GOT3 (cell line): ENCODE data around the gene ASIC3.
A peak's percentile ranks its signal among the peaks of the same experiment; 100 is the strongest.

Experiments
- DNase-seq: peaks from one replicate; lab custom pipeline; 2025; ENCODE audit warnings: mixed read lengths; lab: John Stamatoyannopoulos, UW

Gene ASIC3

DNA sequence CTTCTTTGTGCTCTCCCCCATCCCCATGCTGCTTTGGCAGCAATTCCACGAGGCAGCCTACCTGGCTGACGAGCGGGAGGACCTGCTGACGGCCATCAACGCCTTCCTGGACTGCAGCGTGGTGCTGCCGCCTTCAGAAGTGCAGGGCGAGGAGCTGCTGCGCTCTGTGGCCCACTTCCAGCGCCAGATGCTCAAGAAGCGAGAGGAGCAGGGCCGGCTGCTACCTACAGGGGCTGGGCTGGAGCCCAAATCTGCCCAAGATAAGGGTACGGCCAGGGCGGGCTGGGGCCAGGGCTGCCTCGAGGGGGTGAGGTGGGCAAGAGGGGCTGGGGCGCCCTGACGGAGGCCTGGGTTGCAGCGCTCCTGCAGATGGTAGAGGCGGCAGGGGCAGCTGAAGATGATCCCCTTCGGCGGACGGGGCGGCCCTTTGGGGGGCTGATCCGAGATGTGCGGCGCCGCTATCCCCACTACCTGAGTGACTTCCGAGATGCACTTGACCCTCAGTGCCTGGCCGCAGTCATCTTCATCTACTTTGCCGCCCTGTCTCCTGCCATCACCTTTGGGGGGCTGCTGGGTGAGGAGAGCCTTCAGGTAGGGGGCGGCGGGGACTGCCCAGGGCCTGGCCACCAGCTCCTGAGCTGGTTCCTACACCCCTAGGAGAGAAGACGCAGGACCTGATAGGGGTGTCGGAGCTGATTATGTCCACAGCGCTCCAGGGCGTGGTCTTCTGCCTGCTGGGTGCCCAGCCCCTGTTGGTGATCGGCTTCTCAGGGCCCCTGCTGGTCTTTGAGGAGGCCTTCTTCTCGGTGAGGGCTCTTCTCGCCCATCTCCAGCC is 22.9 kb downstream of the ASIC3 start:
- no peak for DNase-seq

DNA sequence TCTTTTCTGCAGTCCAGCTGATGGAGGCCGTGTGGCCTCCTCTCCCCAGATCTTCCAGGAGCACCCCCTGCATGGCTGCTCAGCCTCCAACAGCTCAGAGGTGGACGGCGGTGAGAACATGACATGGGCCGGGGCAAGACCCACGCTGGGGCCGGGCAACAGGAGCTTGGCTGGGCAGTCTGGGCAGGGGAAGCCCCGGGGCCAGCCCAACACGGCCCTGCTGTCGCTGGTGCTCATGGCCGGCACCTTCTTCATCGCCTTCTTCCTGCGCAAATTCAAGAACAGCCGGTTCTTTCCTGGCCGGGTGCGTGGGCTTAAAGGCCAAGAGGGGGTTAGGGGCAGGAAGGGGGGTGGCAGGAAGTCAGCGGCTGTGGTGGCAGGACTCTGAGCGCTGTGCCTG is 25.7 kb downstream of the ASIC3 start:
- no peak for DNase-seq

DNA sequence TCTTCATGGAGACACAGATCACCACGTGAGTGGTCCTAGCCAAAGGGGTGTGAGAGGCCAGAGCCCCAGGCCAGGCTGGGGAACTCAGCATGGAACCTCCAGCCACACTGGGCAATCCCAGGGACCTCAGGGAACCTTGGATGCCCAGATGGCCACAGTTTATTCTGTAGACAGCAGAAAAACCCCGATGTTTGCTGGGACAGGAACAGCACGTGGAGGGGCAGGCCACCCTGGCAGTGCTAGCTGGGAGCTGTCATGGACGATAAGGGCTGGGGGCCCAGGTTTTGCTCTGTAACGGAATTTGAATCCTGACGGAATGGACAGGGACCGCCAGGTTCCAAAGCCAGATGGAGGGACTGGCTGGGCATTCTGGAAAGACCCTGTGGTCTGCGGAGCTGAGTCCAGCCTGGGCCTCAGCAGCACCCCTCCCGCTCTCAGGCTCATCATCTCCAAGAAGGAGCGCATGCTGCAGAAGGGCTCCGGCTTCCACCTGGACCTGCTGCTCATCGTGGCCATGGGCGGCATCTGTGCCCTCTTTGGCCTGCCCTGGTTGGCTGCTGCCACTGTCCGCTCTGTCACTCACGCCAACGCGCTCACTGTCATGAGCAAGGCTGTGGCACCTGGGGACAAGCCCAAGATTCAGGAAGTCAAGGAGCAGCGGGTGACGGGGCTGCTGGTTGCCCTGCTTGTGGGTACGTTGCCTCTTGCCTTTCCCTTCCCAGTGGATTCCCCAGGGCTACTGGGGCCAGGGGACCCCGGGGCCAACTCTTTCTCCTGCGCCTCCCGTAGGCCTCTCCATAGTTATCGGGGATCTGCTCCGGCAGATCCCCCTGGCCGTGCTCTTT is 26.7 kb downstream of the ASIC3 start:
- no peak for DNase-seq

DNA sequence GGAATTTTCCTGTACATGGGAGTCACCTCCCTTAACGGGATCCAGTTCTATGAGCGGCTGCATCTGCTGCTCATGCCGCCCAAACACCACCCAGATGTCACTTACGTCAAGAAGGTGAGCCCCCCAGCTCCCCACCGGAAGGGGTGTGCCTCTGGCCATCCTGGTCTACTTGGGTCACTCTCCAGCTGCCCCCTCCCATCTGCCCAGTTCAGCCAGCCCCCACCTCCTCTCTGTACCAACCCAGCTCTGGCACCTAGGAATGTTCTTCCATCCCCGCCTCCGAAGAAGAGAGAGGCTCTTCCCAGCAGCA is 27.3 kb downstream of the ASIC3 start:
- DNase-seq: no peak

DNA sequence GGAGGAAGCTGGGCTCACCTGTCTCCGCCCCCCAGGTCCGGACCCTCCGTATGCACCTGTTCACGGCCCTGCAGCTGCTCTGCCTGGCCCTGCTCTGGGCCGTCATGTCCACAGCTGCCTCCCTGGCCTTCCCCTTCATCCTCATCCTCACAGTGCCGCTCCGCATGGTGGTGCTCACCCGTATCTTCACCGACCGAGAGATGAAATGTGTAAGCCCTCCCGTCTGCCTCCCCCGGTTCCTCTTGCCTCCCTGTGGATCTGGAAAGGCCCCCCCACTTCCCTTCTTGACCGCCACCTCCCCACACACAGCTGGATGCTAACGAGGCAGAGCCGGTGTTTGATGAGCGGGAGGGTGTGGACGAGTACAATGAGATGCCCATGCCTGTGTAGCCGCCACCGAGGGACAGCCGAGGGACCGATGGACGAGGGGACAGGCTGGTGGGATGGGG is 27.7 kb downstream of the ASIC3 start:
- no peak for DNase-seq

DNA sequence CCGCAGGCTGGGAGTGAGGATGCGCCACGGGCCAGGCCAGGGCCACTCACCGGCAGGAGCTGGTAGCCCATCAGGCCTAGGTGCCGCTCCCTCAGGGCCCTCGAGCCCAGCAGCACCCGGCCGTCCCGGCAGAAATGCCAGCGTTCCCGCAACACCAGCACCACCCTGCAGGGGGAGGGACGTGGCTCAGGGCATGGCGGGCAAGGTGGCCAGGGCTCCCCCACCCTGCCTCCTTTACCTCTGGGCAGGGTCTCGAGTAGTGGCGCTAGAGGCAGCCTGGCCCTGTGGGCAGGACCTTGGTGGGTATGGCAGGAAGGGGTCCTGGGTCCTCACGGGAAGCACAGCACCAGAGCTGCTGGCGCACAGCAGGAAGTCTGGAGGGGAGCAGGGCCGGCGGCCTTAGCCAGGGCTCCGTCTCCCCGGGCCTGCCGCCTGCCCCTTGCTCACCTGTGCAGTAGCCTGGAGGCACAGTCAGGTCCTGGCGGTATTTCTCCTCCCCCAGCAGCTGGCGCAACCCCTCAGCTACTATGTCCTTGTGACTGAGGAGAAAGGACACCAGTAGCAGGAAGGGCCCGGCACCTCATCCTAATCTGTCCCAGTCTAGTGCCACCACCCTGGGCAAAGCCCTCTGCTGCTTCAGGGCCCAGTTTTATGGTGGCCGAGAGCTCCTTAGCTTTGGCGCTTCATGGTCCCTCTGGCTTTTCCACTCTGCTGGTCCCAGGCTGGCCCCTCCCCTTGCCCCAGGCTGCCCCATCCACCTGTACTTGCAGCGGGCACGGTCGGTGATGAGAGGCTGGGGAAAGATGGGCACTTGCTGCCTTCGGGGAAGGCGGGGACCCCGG is 28.8 kb downstream of the ASIC3 start:
- DNase-seq: no peak

DNA sequence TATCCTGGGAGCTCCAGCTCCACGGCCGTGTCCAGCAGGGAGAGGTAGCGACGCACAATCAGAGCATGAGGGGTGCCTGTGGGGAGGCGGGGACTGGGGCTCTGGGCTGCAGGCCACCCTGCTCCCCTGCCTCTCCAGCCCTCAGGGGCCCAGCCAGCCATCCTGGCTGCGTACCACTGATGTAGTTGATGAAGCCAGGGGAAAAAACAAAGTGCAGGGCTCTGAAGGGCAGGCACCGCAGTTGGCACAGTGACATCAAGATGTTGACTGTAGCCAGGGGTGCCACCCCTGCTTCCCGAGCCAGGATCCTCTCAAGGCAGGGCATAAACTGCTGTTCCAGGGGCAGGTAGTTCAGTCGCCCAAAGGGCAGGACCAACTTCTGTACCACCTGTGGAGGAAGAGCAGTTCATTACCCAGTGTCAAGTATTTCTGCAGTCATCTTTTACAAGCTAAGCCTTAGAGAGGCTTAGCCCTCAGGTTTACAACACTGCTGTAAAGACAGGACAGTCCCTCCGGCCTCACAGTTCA is 29.4 kb downstream of the ASIC3 start:
- no peak for DNase-seq

DNA sequence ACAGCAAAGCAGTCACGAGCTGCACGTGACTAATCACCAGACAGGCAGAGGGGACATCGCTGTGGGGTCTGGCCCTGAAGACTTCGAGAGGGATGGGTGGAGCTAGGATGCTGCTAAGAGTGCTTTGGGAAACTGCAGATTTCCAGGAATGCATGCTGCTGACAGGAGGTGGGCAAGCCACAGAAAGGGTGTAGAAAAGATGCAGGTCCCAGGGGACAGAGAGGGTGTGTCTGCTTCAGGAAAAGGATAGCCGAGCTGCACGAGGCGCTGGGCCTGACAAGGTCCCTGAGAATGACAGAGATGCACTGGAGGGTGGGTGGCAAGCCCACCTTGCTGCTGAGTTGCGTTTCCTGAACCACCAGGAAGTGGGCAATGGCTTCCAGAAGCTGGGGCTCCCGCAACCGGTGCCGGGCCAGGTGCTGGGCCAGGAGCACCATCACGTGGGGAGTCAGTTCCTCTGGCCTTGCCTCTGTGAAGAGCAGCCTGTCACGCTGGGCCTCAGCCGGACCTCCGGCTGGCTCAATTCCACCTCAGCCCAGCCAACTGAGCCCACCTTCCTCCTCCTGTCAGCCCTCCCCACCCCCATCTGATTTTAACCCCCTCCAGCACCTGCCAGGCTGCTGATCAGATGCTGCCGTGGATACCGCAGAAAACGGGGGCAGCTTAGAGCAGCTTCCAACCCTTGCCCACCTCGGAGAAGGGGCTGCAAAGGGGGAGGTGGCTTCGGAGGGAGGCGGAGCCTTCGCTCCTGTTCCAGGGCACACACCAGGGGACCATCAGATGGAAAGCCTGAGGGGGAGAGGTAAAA is 30.1 kb downstream of the ASIC3 start:
- DNase-seq: no peak

DNA sequence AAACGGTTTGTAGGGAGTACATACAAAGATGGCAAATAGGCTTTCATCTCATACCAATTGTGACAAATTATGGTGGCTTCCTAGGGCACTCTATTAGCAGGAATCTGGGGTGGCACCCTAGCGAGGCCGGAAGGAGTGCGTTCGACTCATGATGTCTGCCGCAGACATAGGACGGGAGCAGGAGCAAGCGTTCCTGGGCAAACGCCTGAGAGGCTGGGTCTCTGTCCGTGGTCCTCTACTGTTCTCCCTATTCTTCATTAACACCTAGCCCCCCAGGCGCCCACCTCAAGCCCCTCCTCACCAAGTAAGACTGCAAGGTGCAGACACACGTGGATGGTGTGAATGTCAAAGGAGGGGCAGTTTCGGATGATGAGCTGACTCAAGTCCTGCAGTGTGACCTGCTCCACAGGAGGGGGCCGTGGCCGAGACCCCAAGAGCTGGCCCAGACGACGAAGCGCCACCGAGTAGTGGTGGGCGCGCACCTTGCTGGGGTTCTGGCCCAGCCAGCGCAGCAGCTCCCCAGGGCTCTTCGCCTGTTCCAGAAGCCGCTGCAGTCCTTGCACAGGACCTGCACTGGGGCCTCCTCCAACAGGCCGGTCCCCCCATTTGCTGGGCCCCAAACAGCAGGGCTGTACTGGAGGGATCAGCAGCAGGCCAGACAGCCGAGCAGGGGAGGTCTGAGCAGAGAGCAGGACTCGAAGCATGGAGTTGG is 31.0 kb downstream of the ASIC3 start:
- DNase-seq: no peak

DNA sequence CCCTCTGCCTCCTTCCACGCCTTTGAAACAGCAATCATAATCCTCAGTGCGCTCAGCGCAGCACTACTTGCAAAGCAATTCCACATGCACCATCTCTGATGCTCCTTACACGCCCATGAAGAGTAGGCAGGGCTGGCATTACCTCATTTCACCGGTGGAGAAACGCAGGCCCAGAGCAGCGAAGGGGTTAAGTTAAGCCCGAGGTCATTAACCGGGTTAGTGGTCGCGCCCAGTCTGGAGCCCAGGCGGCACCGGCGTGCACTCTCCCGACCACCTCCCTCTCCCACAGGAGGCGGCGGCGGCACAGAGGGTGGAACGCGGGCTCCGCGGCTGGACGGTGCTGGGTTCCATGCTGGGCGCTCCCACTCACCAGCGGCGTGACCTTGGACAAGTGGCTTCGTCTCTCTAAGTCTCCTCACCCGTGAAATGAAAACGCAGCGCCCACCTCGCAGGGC is 31.8 kb downstream of the ASIC3 start:
- DNase-seq: no peak

DNA sequence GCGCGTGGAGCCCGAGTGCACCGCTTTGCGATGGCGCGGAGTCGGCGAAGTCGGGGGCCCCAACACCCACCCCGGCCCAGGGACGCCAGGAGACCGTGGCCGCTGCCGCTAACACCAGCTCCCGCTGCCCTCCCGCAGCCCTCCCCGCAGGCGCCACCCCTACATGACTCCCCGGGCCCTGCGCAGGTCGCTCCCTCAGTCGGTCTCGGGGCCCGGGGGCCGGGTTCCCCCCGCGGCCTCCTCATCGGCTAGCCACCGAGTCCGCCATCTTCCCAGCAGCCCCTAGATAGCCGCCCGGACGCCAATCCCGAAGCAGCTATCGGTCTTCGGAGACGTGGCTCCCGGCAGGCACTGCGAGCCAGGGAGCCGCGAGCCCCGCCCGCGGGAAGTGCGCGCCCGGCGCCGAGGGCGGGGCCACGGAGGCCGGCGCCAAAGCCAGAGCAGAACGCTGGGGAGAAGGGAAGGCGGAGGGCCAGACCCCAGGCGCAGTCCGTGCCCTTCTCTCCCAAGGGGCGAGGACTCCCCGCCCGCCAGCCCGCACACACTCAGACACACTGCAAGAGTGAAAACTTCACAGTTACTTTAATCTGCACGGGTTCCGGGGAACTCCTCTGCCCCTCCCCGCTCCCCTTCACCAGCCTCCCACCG is 32.3 kb downstream of the ASIC3 start, which contains the start of gene FASTK:
Gene FASTK (minus strand): TSS at position 288 of the 648 bp plus-strand sequence. CDS start 43 bp downstream, at position 245.
- DNase-seq: peak; percentile 60

DNA sequence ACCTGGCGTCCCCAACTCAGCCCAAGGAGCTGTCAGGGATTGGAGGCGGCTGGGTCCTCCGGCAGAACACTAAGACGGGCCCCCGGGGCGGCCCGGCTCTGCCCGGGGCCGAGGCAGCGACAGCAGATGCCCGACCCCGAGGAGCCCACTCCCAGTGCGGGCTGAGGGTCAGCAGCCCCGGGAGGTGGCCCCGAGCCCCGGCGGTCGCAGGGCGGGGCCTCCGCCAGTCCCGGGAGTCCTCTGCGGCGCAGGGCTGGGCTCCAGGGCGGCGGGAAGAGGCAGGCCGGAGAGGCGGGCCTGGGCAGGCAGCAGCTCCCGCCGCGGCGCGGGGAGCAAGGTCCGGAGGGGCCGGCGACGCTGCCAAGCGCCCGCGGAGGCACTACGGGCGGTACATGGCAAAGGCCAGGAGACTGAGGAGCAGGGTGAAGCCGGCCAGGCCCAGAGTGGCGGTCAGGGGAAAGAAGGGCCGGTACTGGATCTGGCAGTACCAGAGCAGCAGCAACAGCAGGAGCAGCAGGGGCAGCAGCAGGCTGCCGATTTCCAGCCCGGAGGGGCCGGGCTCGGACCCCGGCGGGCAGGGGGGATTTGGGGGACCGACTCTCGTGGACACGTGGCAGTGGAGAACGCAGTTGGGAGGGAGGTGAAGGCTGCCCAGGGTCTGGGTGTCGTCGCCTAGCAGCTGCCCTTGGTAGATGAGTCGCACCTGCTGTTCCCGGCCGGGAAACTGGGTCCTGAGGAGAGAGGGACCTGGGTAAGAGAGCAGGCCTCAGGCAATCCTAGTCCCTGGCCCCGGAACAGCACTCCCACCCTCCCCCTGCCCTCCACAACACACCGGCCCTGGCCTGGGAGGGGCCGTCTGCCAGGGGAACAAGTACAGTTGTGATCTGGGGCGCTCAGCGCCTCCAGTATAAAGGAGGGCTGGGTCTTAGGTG is 33.1 kb downstream of the ASIC3 start:
- no peak for DNase-seq

DNA sequence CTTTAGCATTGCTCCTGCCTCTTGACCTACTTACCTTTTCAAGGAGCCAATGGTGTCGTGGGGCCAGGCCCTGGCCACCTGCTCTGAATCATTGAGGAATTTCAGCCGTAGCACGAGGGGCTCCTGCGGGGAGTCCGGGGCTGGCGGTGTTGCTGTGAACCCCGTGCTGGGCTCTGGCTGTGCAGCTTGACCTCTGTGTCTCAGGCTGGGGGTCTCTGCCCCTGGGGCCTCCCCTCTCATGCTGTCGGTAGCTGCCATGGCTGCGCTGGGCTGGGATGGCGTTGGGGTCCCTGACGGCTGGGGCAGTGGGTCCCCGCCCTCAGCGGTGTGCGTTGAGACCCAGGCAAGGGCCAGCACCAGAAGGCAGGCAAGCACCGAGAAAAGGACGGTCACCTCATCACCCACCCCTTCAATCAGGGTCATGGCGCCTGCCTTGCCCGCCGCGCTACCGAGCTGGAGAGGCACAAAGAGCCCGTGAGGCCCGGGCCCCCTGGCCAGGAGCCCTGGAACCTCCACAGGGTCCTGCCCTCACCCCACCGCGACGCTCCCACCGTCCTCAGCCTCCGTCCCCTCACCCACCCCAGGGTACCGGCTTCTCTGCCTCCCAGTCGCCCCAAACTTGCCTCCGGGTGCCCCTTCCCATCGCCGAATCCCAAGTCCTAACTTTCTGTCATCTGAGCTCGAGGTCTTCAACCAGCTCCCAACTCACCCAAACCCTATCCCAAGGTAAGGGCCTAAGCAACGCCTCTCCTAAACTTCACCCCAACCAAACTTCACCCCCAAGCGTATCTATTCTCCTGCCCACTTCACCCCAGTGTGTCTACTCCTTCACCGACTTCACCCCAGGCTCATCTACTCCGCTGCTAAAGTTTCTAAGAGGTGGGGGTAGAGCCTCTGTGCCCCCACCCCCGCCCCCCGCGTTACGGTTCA is 34.1 kb downstream of the ASIC3 start:
- no peak for DNase-seq

DNA sequence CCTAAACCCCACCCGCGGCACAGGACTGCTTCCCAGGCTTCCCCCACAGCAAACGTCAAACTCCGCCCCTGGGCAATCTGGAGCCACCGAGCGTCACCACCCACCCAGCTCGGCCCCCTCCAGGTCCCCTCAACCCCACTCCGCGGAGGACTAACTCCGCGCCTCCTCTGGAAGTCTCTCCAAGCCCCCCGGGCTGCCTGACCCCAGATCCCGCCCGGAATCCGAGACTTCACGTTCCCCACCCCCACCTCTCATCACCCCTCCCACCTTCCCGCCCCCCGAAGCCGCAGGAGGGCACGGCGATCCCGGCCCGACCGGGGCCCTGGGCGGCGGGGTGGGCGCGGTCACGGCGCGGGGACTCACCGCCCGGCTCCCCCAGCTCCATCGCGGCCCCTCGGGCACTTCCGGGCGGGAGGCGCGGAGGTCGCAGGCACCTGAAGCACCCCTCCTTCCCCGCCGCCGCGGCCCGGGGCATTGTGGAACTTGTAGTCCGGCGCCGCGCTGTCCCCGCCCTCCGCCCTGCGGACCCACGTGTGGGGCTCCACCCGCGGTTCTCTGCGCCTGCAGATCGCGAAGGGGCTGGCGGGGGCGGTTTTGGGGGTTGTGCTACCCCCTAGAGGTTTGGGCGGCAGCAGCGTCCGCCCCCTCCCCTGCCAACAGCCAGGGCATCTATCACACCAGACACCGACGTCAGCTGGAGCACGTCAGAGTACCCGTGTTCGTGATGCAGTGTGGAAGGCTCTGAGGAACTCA is 34.9 kb downstream of the ASIC3 start, which contains the start of gene TMUB1:
Gene TMUB1 (minus strand): TSS at position 423 of the 753 bp plus-strand sequence. CDS start 930 bp downstream, outside the sequence.
- no peak for DNase-seq

DNA sequence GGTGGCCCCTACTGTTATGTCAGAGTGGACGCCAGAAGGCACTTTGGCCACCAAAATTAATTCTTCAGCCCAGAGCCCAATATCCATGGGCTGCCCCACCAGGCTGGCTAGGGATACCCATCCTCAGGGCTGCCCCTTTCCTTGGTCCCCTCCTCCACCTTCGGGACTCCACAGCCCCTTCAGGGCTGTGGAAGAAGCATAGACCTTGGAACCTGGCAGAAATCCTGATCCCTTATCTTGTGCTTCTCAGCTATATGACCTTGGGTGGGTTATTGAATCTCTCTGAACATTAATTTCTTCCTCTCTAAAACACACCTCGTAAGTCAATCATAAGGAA is 35.5 kb downstream of the ASIC3 start:
- no peak for DNase-seq

DNA sequence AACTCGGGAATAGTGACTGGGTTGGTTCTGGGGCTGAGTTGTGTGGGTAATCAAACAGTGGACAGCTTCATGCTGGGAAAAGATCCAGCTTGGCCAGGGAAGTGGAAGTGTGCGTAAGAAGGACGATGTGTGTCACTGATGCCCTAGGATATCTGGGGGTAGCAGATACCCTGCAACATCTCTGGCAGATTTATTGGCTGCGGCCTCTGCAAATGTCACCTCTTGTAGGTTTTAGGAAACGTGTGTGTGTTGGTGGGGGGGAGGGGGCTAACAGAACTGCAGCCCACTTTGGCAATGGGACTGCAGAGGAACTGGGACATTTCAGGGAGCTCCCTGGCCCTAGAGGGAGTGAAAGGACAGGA is 37.0 kb downstream of the ASIC3 start:
- DNase-seq: no peak
